HG02763 (cell line): ENCODE results near the gene IL7R.

Experiments
- ATAC-seq: cut with Tn5 transposase; IDR thresholded peaks from one replicate; pipeline ENCODE4 v1.9.1; 2021; ENCODE audit warnings: mild to moderate bottlenecking, moderate library complexity; ENCODE audit not compliant: unreplicated experiment

IL7R gene

DNA sequence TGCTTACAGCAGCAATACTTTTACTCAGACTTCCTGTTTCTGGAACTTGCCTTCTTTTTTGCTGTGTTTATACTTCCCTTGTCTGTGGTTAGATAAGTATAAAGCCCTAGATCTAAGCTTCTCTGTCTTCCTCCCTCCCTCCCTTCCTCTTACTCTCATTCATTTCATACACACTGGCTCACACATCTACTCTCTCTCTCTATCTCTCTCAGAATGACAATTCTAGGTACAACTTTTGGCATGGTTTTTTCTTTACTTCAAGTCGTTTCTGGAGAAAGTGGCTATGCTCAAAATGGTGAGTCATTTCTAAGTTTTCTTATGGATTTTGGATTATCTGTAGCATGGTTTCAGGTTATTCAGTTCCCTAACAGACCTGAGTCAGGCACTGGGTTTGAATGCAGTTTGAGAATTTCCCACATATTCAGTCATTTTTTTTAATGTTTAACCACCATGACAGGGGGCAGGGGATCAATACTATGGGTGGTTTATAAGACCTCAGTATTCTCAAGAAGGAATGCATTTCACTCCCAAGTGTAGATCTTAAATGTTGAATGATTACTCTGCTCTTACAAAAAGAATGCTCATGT is at the start of gene IL7R:
IL7R (plus strand) TSS at position 127 of the 587 bp plus-strand sequence; CDS start at position 214, 87 bp downstream.
- no peak for ATAC-seq

DNA sequence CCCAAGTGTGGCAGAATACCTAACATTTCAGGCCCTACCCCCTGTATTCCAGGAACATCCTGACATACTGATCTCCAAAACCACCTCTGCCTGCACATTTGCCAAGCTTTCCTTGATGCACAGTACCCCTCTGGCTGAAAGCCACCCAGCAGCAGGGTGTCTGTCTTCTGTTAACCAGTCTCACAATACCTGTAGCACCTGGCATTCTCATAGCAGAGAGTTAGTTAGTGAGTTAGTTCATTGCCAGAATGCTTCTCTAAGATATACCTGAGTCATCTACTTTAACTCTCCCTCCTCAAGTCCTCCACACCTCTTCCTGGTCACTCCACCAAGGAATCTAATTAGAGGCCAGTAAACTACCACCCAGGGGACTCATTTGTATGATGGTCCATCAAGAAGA is 46.1 kb upstream of the IL7R start:
- no peak for ATAC-seq

DNA sequence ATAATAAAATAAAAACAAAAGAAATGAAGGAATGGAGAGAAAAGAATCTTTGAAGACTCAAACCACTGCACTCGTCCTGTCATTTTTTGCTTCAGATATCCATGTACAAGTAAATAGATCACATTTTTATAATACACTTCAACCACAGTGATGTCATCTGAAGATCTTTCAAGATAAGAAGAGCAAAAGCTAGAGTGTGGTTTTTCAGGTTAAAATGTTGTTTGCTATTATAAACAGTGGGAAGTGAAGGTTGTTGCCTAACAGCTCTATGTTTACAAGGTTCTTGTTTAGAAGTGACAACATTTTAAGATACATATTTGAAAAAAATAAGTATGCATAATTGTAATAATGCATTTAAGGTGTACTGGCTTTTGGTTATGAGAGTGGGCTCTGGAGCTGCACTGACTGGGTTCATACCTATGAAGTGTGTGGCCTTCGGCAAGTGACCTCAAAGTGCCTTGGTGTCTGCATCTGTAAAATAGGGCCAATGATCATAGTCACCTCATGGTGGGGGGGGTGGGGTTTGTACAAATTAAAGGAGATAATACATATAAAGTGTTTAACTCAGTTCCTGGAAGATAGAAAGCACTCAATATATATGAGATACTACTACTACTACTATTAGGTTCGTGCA is 45.5 kb upstream of the IL7R start:
- no peak for ATAC-seq

GRCh38 chr5:35813521-35813920 is 43.2 kb upstream of the IL7R start:
- ATAC-seq, result no peak

GRCh38 chr5:35815089-35815936 is 41.4 kb upstream of the IL7R start:
- ATAC-seq, result peak; percentile 88

DNA sequence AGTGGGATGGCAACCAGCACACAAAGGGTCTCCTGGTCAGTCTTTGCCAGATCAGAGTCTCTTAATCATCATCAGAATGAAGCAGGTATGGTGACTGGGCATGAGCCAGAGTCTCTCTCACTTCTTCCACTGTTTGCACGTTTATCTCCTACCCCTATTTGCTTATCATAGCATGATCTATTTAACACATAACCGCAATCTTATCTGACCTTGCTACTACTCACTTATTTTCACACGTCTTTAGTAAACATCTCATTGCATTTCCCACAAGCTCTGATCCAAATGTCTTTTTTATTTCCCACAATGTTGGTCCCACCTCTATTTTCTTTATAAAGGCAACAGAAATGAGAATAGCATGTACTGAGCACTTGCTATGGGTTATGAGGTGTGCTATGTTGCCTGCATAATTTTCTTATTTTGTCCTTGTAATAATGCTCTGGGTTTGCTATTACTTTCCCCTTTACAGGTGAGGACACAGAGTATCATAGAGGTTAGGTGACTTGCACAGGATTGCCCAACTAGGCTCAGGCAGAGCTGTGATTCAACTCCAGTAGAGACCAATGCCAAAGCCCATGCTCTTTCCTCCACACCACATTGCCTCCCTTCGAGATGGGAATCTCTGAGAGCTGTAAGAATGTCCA is 39.7 kb upstream of the IL7R start:
- no peak for ATAC-seq

DNA sequence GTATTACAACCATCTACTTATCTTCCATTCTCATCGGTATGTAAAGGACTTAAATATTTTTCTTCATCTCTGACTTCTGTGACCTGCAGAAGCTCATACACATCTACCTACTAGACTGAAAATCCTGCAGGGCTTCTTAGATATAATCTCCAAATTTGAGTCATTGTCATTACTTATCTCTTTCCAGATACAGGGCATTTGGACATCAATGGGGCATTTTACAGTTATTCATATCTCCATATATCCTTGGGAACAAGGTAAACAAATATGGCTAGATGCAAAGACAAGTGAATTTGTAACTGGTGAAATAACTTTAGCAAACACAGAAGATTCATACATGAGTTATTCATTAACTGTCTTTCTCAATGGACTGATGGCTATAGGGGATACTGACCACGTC is 37.7 kb upstream of the IL7R start:
- no peak for ATAC-seq

DNA sequence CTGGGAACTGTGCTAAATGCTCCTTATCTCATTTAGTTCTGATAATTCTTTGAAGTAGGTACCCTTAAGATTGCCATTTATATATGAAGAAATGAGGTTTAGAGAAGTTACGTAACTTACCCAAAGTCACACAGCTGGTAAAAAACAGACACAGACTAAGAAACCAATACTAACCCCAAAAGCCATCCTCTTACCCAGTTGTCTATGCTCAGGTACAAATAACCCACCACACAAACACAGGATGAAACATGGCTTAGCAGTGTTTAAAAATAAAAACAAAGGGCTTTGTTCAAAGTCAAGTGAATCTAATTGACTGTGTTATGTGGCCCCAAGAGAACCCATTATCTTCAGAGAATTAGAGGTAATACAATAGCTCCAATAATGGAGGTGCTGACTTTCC is 37.0 kb upstream of the IL7R start:
- ATAC-seq, result no peak

DNA sequence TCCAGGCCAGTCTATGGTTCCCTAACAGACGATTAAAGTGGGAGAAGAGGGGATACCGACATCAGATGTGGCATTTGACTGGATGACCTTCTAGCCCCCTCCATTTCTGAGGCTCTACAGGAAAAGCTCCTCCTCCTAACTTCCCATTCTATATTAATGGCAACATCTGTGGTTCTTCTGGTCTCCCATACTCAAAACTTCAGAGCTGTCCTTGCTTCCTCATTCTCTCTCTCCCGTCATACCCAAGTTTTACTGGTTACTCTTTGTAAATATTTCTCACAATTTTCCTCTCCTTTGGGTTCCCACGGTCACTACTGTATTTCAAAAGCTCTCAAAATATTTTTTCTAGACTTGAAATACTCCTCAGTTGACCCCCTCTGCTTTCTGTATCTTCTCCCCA is 36.0 kb upstream of the IL7R start:
- no peak for ATAC-seq

DNA sequence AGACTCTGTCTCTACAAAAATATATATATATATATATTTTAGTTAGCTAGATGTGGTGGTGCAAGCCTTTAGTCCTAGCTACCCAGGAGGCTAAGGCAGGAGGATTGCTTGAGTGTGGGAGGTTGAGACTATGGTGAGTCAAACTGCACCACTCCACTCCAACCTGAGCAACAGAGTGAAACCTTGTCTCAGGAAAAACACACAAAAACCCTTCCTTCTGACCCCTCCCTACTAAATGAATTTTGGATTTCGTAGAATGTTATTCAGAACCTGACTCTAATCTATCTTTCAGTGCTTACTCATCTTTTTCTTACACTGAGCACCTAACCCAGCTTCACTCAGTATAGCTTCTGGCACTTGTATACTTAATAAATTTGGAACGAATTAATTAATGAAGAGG is 35.2 kb upstream of the IL7R start:
- no peak for ATAC-seq

- ATAC-seq, result no peak
These were observed 34.2 kb upstream of the IL7R start for GRCh38 chr5:35822511-35822910.

DNA sequence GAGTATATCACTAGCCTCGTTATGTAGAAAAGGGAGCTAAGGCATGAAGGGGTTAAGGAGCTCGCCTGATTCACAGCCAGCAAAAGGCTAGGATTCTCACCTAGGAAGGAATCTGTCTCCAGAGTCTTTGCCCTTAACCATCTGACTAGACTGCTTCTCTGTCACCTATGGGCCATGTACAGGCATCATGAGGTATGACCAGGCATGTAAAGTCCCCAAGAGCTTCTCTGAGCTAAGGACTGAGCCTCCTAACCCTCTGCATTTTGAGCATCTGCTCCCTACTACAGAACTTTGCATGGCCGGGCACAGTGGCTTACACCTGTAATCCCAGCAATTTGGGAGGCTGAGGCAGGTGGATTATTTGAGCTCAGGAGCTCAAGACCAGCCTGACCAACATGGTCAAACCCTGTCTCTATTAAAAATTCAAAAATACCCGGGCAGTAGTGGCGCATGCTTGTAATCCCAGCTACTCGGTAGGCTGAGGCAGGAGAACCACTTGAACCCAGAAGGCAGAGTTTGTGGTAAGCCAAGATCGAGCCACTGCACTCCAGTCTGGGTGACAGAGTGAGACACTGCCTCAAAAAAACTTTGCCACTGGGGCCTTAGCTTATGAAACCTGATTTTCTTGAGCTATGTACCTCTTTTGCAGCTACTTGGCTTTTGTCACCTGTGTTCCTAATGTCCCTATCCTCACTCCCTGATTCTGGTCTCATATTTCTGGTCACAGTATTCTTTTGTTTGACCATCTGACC is 33.2 kb upstream of the IL7R start:
- ATAC-seq, result no peak

- no peak for ATAC-seq
These were observed 30.6 kb upstream of the IL7R start for GRCh38 chr5:35826056-35826455.

- no peak for ATAC-seq
These were observed 30.1 kb upstream of the IL7R start for GRCh38 chr5:35826554-35826953.

DNA sequence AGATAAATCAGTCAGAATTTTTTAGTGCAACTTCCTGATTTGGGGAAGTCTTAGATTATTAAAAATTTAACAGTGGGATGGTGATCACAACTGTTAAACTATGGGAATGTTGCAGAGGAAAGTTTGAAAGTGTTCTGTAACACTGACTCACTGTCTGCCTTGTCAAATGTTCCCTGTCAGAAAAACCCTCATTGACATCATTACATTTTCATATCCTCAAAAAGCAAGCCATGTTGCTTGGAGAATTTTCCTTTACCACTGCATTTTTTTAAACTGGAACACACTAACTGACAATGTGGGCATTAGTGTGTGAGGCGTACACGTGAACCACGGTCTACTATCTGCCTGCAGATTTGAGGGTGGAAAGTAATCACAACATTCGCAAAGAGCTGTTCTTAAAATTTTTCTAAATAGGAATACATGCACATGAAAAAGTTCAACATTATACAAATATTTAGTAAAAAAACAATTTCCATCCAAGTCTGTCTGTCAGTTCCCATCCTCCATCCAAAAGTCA is 28.6 kb upstream of the IL7R start:
- no peak for ATAC-seq

DNA sequence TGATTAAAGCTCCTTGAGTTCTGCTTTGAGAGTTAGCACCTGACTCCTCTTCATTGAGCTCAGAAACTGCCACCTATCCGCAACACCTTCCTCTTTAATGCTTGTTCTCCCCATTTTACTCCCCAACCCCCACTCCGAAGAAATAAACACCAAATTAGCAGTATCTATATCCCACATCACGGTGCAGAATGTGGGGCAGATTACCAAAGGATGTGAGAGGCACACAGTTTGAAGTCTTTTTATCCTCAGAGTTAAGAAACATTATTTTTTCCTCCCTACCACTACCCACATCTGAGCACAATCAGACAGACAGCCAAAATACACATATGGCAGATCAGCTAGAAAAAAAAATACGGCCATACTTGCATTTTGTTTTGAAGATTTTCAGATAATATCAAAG is 26.1 kb upstream of the IL7R start:
- no peak for ATAC-seq

DNA sequence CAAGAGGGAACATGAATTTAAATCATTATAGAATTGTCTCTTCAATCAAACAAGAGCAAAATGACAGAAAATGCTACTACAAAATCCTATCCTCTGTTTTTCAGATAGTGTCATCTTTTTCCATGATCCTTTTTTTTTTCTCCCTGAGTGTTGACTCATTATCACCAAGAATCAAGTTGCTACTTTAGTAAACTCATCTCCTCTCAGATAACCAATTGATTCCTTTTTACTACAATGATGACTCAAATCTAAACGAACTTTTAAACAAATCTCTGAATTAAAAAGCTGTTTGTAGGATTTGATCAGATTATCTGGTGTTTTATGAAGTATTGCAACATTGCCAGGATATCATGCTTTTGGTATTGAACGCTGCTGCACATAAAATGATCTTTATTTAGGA is 23.9 kb upstream of the IL7R start:
- no peak for ATAC-seq

DNA sequence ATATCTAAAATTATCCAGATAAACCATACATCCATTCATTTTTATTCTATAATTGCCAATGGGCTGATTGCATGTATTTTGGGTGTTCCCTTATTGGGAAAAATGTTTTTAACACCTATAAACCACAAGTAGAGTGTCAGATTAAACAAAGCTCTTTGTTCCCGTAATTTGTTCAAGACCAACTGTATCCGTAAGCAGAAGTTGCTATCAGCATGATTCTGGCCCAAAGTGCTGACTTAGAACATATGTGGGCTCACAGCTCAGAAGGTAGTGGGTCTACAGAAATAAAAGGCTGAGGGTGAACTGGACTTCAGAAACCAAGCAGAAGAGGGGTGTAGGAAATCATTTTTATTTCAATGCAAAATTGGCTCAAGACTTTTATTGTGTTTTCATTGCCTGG is 23.5 kb upstream of the IL7R start:
- no peak for ATAC-seq

GRCh38 chr5:35835796-35836742 is 20.6 kb upstream of the IL7R start:
- ATAC-seq, result no peak
